Measurements from ENCODE around the gene PUM2.

- TF ChIP-seq POLR2A (IDR thresholded peaks at IDR 0.05; ENCODE audit: low read length) (no peak), GATA1 (IDR thresholded peaks at IDR 0.05; ENCODE audit: low read depth, low read length) (no peak)
These were observed 133.3 kb downstream of the PUM2 start for GRCh38 chr2:20217041-20217970.

All from erythroblast (primary cell).